ENCODE measurements around the gene FNDC3B. TPM values are rescaled to one million over a fixed set of nuclear protein-coding genes. Genes with fewer than 3 reads are reported as not detected.
A peak's percentile ranks its signal among the peaks of the same experiment; 100 is the strongest.

Gene FNDC3B
- polyA plus RNA-seq, 1 donor = 56.3 TPM

GRCh38 chr3:172054115-172054764, 14.9 kb downstream of the FNDC3B start:
- no peak for DNase-seq (ENCODE audit: low read depth)

DNA sequence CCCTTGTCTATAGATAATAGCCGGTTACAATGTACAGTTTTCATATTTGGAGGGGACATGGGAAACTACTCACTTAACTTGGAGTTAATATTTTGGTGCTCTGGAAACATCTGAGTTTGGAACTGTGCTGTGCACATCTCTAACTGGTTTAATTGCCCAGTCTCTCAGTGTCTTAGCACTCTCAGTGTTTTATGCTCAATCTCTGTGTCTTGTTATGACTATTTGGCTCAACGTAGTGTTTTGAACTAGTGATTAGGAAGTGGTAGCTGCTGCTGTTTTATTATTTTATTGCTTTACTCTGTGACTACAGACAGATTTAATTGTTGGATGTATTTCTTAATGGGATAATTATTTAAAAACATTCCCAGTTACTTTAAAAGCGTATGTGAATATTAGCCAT, 17.0 kb downstream of the FNDC3B start:
- no peak for DNase-seq (ENCODE audit: low read depth)

DNA sequence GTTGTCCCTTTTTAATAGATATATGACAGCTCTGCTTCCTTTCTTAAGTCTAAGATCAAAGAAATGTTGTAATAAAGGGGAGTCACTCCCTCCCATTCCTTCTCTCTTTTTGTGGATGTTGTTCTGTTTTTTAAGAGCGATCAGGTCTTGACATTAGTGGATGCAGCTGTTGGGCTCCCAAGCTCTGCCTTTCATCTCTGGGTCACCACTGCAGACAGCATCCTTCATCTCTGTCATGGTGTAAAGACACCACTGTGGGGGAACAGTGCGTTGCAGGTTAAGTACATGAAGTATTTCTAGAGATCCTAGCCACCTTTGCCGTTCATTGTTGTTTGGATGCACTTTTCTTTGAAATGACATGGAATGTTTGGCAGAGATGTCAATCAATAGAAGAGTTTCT, 17.7 kb downstream of the FNDC3B start:
- no peak for DNase-seq (ENCODE audit: low read depth)

DNA sequence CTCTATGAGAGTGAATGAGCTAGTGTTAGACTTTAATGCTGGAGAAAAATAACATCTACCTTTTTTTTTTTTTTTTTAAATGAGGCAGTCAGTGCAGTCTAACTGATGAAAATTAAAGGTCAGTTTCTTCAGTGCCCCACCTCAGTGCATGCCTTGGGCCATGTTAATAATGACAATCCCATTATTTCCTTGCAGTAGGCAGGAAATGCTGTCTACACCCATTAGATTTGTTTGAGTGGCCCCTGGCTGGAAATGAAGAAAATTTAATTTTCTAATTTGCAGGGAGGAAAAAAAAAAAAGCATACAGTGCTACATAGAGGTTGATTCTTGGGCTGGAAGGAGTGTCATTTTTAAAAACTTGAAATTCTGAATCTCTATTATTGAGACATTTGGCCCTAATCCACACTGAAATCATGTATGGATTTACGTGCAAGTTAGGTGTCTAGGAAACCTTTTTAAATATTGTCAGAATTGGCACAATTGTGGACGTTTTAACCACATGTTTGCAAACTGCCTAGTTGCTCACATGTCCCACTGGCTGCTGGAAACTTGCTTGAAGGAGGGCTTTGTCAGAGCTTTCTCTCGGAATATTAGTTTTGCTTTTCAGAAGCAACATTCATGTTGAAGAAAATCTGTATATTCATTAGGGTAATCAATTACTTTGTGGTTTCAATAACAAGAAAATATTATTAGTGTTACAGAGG, 18.4 kb downstream of the FNDC3B start:
- no peak for DNase-seq (ENCODE audit: low read depth)

GRCh38 chr3:172059532-172059931, 20.2 kb downstream of the FNDC3B start:
- no peak for DNase-seq (ENCODE audit: low read depth)

- no peak for DNase-seq (ENCODE audit: low read depth)
Observed at GRCh38 chr3:172060234-172060633, 20.9 kb downstream of the FNDC3B start.

DNA sequence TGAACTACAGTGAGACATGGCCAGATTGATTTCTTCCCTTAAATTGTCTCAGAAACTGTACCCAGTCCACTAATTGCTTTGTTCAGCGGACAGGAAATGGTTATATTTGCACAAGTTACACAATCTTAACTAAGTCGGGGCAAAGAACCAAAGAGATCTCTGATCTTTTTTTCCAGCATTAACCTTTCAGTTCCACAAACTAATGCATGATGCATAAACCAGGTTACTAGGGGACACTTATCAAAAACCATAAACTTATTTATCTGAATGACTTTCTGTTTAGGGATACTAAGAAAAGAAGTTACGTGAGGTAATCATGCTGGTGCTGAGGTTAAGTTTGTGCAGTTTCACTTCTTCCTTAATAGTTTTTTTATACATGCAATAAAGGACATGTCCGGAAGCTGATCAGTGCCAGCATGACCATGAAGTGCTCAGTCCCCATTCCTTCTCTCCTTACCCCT, 22.4 kb downstream of the FNDC3B start:
- no peak for DNase-seq (ENCODE audit: low read depth)

GRCh38 chr3:172062761-172063160, 23.4 kb downstream of the FNDC3B start:
- no peak for DNase-seq (ENCODE audit: low read depth)

DNA sequence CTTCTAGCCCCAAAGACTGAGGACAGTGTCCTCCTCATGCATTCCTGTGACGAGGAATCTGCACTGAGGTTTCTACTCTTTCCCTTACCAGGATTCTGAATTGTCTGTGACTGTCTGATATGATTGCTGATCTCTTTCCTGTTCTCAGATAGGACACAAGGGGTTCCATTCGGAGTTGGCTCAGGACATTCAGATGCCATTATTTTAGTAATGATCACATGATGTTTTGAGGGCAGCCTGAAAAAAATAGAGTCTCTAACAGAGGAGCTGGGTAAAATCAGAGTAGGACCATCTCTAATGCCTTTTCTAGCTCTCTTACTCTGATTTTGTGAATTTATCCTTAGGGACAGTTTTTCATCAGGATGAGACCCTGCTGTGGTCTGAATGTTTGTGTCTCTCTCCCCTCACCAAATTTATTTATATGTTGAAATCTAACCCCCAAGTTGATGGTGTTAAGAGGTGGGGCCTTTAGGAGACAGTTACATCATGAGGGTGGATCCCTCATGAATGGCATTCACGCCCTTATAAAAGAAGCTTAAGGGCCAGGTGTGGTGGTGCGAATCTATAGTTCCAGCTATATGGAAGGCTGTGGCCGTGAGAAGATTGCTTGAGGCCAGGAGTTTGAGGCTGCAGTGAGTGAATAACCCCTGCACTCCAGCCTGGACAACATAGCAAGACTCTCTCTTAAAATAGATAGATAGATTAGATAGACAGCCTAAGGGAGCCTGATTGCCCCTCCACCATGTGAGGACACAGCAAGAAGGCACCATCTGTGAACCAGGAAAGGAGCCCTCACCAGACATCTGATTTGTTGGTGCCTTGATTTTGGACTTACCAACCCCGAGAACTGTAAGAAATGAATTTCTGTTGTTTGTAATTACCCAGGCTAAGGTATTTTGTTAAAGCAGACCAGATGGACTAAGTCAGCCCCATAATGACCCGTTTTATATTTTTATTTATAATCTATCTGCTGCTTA, 24.4 kb downstream of the FNDC3B start:
- no peak for DNase-seq (ENCODE audit: low read depth)

- peak; percentile 68 for DNase-seq (ENCODE audit: low read depth)
Observed at GRCh38 chr3:172065527-172065926, 26.1 kb downstream of the FNDC3B start.

DNA sequence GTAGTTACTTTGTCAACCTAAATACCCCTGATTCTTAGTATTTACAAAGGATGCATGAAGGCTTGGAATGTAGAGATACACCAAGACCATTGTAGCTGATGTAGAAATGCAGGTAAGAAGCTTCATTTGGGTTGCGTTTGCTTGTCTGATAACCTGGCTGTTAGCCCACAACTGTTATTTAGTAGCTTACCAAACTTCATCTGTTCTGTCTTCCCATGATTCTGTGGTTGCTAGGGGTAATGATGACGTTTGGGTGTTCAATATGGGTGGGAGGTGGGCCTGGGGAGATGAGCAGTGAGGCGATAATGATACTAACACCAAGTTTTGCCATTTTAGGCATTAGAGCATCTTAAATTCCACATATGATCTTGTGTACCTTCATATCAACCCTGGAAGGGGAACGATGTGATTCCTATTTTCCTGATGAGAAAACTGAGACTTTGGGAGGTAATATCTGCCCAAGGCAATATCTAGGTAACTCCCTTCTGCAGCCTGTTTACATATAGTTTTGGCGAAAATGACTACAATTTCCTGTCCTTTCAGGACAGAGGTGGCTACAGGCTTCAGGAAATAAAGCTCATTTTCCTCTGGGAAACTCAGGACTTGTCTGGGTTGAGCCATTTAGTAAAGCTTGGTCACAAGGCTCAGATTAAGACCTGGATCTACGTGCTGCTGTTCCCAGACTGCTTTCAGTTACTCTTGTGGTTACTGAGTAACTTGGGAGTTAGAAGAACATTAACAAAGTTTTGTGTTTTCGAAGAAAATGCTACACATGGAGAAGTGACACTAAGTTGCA, 26.8 kb downstream of the FNDC3B start:
- no peak for DNase-seq (ENCODE audit: low read depth)

- no peak for DNase-seq (ENCODE audit: low read depth)
Observed at GRCh38 chr3:172066880-172067796, 27.8 kb downstream of the FNDC3B start.

DNA sequence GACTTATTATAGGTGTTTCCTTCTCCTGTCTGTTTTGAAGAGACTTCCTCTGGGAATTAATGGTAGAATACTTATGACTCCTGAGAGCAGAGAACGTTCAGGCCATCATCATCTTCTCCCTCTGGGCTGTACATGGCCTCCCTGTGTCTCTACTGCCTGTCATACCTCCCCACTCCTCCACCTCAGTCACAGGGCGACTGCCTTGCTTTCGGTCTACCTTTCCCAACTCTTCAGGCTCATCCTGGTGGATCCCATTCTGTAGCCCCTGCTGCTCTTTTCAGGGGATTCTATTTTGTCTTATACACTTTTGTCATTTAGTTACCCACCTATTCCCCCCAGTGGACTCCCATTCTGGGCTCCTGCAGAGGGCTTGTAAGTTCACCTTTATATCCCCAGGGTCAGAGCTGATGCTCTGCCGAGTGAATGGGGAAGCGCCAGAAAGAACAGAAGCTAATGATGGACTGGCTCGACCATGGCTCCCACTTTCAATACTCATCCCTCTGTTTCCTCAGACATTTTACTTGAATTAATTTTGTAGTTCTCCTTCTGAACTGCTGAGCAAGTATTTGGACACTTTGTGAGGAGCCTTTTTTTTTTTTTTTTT, 28.6 kb downstream of the FNDC3B start:
- no peak for DNase-seq (ENCODE audit: low read depth)

DNA sequence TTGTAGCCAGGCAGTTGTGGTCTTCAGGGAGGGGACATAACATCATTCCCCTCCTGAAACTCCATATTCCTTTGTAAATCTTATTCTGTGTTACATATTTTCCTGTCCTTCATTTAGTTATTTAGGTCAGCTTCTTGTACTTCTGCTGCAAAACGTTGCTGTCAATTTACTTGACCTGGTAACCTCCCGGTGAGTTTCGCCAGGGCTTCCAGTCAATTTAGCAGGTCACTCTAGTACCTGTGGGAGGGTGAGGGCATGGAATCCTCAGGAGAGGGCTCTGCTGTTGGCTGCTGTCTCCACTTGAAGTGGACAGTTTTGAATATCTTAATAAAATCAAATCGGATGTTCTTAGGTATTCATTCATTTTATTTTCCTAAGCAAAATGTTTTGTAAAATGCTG, 29.6 kb downstream of the FNDC3B start:
- DNase-seq (ENCODE audit: low read depth) = no peak

GRCh38 chr3:172069478-172069877, 30.1 kb downstream of the FNDC3B start:
- DNase-seq (ENCODE audit: low read depth) = no peak

DNA sequence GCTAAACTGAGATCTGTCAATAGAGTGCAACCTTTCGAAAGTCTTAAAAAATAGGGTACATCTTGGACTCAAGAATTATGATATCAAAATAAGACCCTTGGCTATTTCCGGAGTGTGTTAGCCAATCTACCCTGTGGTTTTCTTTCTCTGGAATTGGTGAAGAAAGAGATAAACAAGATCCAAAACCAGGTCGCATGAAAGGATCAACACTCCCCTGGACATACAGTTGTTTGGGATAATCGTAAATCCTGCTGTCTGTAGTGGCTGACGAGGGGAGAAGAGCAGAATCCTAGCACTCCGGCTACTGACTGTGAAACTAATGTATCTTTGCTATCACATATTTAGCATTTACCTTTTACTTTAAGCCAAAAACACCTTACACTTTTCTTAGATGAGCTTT, 30.9 kb downstream of the FNDC3B start:
- no peak for DNase-seq (ENCODE audit: low read depth)

GRCh38 chr3:172070802-172071201, 31.4 kb downstream of the FNDC3B start:
- DNase-seq (ENCODE audit: low read depth) = no peak

GRCh38 chr3:172071780-172072330, 32.5 kb downstream of the FNDC3B start:
- no peak for DNase-seq (ENCODE audit: low read depth)

DNA sequence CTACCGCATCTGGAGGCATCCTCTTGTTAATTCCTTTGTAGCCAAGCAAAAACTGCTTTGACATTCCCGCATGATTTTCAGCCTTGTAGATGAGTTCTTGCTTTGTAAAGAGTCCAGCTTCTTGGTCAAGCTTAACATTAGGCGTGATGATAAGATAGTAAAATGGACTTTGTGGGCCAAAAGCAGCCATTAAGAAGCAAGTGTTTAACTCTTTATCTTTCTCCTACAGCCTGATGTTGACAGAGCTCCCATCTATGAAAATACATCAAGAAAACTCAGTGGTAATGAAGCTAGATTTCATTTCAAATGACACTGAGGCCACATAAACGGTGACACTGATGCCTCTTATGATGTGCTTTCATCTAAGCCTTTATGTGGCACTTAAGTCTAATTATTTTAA, 33.2 kb downstream of the FNDC3B start:
- no peak for DNase-seq (ENCODE audit: low read depth)

Data from forelimb muscle (tissue), 1 donor.